HepG2 (cell line): ENCODE data around the gene CLCN4.

Experiments used
- CTCF ChIP-seq: sonication (generic); formaldehyde crosslinking; IDR thresholded peaks from 2 replicates; pipeline ENCODE4 v1.5.0; 2020; ENCODE audit warnings: mild to moderate bottlenecking, missing genetic modification reagents, moderate library complexity
- DDIT3 ChIP-seq: sonication (generic); formaldehyde crosslinking; IDR thresholded peaks from 2 replicates; pipeline ENCODE4 v1.4.0; 2020; ENCODE audit warnings: mild to moderate bottlenecking, missing genetic modification reagents
- HOXA9 ChIP-seq: sonication (generic); formaldehyde crosslinking; IDR thresholded peaks from 2 replicates; pipeline ENCODE4 v1.8.1; 2022; ENCODE audit warnings: missing genetic modification reagents, mild to moderate bottlenecking, moderate library complexity, borderline replicate concordance
- NFYB ChIP-seq: sonication (generic); formaldehyde crosslinking; IDR thresholded peaks from 2 replicates; pipeline ENCODE4 v1.4.0; 2020; ENCODE audit warnings: missing genetic modification reagents
- REST ChIP-seq, 2 experiments: IDR thresholded peaks; 2 replicates each; pipeline ENCODE4 v1.6.1; 2011 to 2012; ENCODE audit warnings: low read length in 2 of 2, borderline replicate concordance in 1 of 2, low read depth in 1 of 2, mild to moderate bottlenecking in 1 of 2, moderate library complexity in 1 of 2
- ZSCAN12 ChIP-seq: sonication (generic); formaldehyde crosslinking; IDR thresholded peaks from 2 replicates; pipeline ENCODE4 v1.9.0; 2021; ENCODE audit warnings: mild to moderate bottlenecking, missing genetic modification reagents

DNA sequence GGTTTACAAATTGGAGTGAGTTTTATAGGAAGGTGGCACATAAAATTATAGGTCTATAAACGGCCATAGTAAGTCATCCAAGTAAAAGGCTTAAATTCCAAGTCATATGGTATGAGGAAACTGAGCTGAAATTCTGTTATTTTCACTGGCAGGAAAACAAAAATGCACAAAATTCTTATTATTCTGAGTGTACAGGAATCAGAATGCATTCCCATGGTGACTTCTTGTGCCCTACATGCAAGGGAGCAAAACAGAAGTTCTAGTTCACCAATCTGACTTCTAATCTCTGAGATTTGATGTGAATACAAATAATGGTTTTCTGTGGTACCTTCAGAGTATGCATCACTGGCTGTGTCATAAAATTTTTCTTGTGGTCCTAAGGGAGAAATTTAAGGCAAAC lies 102.9 kb downstream of the CLCN4 start:
- TF ChIP-seq CTCF (CRISPR knock-in tag) = no peak
- TF ChIP-seq DDIT3 = no peak
- TF ChIP-seq NFYB (CRISPR knock-in tag) = no peak
- TF ChIP-seq REST (IDR thresholded peaks at IDR 0.05; ENCODE audit: borderline replicate concordance in 1 of 2, low read depth in 1 of 2, low read length in 2 of 2) = no peak
- TF ChIP-seq HOXA9 (CRISPR knock-in tag) = no peak
- no peak for TF ChIP-seq ZSCAN12 (CRISPR knock-in tag)
